Suprapubic skin (tissue), 4 donors: ENCODE data around the gene LENG1. TPM values are rescaled to one million over a fixed set of nuclear protein-coding genes. Genes with fewer than 3 reads are reported as not detected.

Source experiments
- DNase-seq, 2 donors: peaks; one replicate each; pipeline ENCODE4 v3.0.0-alpha.2; 2019; ENCODE audit warnings: low spot score in 2 of 2
- H3K27ac ChIP-seq: fragments of 200-600 bp; sonication (generic); one replicate; pipeline ENCODE4 v1.5.1; 2019
- H3K27me3 ChIP-seq: fragments of 200-600 bp; sonication (generic); one replicate; pipeline ENCODE4 v1.5.1; 2019
- H3K36me3 ChIP-seq: fragments of 200-600 bp; sonication (generic); one replicate; pipeline ENCODE4 v1.5.1; 2019
- H3K4me1 ChIP-seq: fragments of 200-600 bp; sonication (generic); one replicate; pipeline ENCODE4 v1.5.1; 2019
- H3K4me3 ChIP-seq: fragments of 200-600 bp; sonication (generic); one replicate; pipeline ENCODE4 v1.5.1; 2019; ENCODE audit warnings: mild to moderate bottlenecking
- H3K9me3 ChIP-seq: fragments of 200-600 bp; sonication (generic); one replicate; pipeline ENCODE4 v1.5.1; 2019
- EP300 ChIP-seq: sonication (generic); formaldehyde crosslinking; IDR thresholded peaks from one replicate; pipeline ENCODE4 v1.6.1; 2017; ENCODE audit warnings: antibody characterized with exemption
- POLR2A ChIP-seq, 2 donors: fragments of 450-650 bp; IDR thresholded peaks; one replicate each; pipeline ENCODE4 v1.6.1; 2017; ENCODE audit warnings: antibody characterized with exemption in 2 of 2, mild to moderate bottlenecking in 2 of 2, moderate library complexity in 2 of 2
- POLR2AphosphoS5 ChIP-seq, 3 donors: sonication (generic); formaldehyde crosslinking; IDR thresholded peaks; one replicate each; pipeline ENCODE4 v1.6.1; 2017; ENCODE audit warnings: antibody characterized with exemption in 3 of 3
- WGBS: methylation state at CpG from one replicate; pipeline ENCODE4 v1.1.5; 2018; 5-methylcytosine and 5-hydroxymethylcytosine counted together
- total RNA-seq, 4 donors: library from RNA; depleted of rRNA; stranded (reverse); fragments of >200 nt; gene quantifications; one replicate each; pipeline ENCODE4 v1.1.0, GENCODE V29; 2016
- TF ChIP-seq, protein P1 (sequence below), 2 donors: fragments of 200-600 bp in 1 of 2; fragments of 450-650 bp in 1 of 2; sonication (generic) in 1 of 2; IDR thresholded peaks; one replicate each; pipeline ENCODE4 v1.5.1; 2016 to 2019; ENCODE audit warnings: antibody characterized with exemption in 2 of 2, mild to moderate bottlenecking in 1 of 2, moderate library complexity in 1 of 2

The LENG1 gene
- total RNA-seq, 4 donors from 2014 or later = 2.6 to 4.6 (median 4.0) TPM

DNA sequence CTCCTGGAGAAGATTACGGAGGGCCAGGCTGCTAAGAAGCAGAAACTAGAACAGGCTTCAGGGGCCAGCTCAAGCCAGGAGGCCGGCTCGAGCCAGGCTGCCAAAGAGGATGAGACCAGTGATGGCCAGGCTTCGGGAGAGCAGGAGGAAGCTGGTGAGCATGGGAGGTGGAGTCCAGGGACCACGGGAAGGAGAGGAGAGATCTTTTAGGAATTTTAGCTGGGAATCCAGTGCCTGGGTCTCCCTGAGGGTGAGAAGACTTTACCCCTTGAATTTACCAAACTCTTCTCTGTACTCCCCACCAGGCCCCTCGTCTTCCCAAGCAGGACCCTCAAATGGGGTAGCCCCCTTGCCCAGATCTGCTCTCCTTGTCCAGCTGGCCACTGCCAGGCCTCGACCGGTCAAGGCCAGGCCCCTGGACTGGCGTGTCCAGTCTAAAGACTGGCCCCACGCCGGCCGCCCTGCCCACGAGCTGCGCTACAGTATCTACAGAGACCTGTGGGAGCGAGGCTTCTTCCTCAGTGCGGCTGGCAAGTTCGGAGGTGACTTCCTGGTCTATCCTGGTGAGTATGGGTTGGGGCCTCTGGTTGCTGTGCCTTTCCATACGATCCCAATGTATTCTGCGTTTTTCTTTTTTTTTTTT lies 32.4 kb upstream of the LENG1 start:
- Histone ChIP-seq H3K9me3 (no peaks in the 10 kb centered on the region), H3K27me3 (no peaks in the 10 kb centered on the region), H3K4me3 (peak overlapping the region; percentile 68), H3K4me1 (peaks cover 30% of the 10 kb centered on the region), H3K27ac (peak overlapping the region; percentile 98), H3K36me3 (peaks cover 18% of the 10 kb centered on the region)
- TF ChIP-seq POLR2AphosphoS5 (IDR thresholded peaks at IDR 0.05) (no peak), EP300 (no peak), POLR2A (IDR thresholded peaks at IDR 0.05) (no peak)
- TF ChIP-seq, protein P1, sequence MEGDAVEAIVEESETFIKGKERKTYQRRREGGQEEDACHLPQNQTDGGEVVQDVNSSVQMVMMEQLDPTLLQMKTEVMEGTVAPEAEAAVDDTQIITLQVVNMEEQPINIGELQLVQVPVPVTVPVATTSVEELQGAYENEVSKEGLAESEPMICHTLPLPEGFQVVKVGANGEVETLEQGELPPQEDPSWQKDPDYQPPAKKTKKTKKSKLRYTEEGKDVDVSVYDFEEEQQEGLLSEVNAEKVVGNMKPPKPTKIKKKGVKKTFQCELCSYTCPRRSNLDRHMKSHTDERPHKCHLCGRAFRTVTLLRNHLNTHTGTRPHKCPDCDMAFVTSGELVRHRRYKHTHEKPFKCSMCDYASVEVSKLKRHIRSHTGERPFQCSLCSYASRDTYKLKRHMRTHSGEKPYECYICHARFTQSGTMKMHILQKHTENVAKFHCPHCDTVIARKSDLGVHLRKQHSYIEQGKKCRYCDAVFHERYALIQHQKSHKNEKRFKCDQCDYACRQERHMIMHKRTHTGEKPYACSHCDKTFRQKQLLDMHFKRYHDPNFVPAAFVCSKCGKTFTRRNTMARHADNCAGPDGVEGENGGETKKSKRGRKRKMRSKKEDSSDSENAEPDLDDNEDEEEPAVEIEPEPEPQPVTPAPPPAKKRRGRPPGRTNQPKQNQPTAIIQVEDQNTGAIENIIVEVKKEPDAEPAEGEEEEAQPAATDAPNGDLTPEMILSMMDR (IDR thresholded peaks at IDR 0.05) = no peak
- 58% methylated on average over 19 of the region's 19 CpGs for WGBS
- DNase-seq = no peak

DNA sequence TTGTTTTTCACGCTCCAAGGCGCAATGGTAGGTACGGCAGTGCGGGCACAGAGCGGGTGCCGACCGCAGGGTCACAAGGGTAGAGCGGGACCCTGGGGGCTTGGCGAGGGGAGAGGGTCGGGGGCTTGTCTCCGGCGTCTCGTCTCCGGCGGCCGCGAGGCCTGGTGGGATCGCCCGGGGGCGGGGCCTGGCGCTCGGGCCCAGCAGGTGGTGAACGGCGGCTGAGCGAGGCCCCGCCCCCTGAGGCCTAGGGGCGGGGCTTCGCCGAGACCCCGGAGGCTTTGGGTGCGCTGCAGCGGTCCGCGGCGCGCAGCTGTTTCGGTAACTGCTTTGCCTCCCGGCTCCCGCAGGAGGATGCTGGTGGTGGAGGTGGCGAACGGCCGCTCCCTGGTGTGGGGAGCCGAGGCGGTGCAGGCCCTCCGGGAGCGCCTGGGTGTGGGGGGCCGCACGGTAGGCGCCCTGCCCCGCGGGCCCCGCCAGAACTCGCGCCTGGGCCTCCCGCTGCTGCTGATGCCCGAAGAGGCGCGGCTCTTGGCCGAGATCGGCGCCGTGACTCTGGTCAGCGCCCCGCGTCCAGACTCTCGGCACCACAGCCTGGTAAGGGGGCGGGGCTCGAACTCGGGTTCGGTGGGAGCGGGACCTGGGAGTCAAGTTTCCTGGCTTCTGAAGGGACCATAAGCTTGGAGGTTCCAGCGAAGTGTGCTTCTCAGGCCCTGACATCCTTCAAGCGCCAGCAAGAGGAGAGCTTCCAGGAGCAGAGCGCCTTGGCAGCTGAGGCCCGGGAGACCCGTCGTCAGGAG lies 31.7 kb upstream of the LENG1 start, which contains the start of gene TSEN34:
TSS of gene TSEN34 (plus strand) at position 298 of the 800 bp plus-strand sequence. CDS start at position 355, 57 bp downstream.
- TF ChIP-seq POLR2A (IDR thresholded peaks at IDR 0.05) = peak in 1 of 2 donors; percentile 37
- TF ChIP-seq, protein P1 (IDR thresholded peaks at IDR 0.05) = no peak
- peak in 2 of 3 donors; percentile 55 to 60 for TF ChIP-seq POLR2AphosphoS5 (IDR thresholded peaks at IDR 0.05)
- no peaks in the 10 kb centered on the region for H3K9me3 ChIP-seq
- peaks cover 30% of the 10 kb centered on the region for H3K4me1 ChIP-seq
- H3K36me3 ChIP-seq = peaks cover 24% of the 10 kb centered on the region
- peak within 1 kb of the TSS; percentile 68 for H3K4me3 ChIP-seq
- peak within 1 kb of the TSS; percentile 98 for H3K27ac ChIP-seq
- DNase-seq = peak in 1 of 2 donors; percentile 88
- H3K27me3 ChIP-seq = no peaks in the 10 kb centered on the region
- WGBS = 0% methylated on average over 19 of the region's 77 CpGs

DNA sequence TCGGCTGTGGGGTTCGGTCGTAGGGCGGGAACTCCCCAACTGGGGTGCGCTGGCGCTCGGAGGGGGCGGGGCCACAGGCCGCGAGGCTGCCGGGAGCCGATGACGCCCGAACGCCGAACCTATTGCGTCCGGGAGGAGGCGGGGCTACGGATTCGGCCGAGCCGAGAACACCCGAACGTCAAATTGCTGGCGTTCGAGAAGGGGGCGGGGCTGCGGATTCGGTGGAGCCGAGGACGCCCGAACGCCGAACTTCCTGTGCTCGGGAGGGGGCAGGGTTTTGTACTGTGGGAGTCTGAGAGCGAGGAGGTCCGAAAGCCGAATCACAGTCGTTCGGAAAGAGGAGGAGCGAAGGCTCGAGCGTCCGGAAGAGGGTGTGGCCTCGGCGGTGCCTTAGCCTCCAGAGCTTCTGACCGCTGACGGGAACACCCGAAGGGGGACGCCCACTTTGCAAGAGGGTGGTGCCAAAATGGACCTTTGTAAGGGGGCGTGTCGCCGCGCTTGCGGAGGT lies 31.0 kb upstream of the LENG1 start:
- H3K4me3 ChIP-seq = peak overlapping the region; percentile 68
- H3K9me3 ChIP-seq = no peaks in the 10 kb centered on the region
- under 1% methylated on average over 53 of the region's 56 CpGs for WGBS
- peak overlapping the region; percentile 98 for H3K27ac ChIP-seq
- TF ChIP-seq POLR2A (IDR thresholded peaks at IDR 0.05) (no peak), POLR2AphosphoS5 (IDR thresholded peaks at IDR 0.05) (no peak), EP300 (no peak)
- TF ChIP-seq, protein P1 (IDR thresholded peaks at IDR 0.05) = no peak
- peak; percentile 100 for DNase-seq
- peaks cover 30% of the 10 kb centered on the region for H3K4me1 ChIP-seq
- H3K27me3 ChIP-seq = no peaks in the 10 kb centered on the region
- H3K36me3 ChIP-seq = peaks cover 24% of the 10 kb centered on the region

DNA sequence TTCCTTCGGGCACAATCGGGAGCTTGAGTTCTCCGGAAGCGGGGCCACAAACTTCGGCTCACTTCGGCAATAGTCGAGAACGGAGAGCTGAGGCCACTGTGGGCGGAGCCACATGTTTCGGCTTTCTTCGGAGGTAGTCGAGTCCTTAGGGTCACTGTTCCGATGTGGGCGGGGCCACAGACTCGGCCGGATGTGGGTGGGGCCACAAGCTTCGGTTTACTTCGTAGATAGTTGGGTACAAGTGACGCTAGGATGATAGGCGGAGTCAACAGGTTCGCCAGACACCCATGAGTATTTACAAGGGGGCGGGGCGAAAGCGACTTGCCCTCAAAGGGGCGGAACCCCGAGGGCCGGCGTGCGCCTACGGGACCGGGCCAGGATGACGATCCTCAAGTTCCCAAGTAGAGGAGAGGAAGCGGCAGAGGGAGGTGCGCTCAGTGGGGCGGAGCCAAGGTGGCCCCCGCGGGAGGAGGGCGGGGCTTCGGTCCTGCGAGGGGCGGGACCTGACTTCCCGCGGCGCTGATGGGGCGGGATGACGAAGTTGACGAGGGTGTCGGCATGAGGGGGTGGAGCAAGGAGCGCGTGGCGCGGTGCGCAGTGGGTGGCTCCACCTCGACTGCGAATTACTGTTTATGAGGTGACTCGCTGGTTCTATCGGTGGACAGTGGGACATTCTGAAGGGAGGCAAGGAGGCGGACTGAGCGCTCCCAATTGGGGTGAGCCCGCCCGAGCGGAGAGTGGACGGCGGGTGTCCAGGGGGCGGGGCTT lies 30.4 kb upstream of the LENG1 start:
- Histone ChIP-seq H3K4me1 (peaks cover 30% of the 10 kb centered on the region), H3K27me3 (no peaks in the 10 kb centered on the region), H3K9me3 (no peaks in the 10 kb centered on the region), H3K36me3 (peaks cover 24% of the 10 kb centered on the region), H3K4me3 (peak overlapping the region; percentile 68), H3K27ac (peak overlapping the region; percentile 98)
- TF ChIP-seq, protein P1 (IDR thresholded peaks at IDR 0.05) = no peak
- TF ChIP-seq EP300 = no peak
- peak in 2 of 3 donors; percentile 75 to 78 for TF ChIP-seq POLR2AphosphoS5 (IDR thresholded peaks at IDR 0.05)
- peak; percentile 47 to 68 for TF ChIP-seq POLR2A (IDR thresholded peaks at IDR 0.05)
- peak; percentile 100 for DNase-seq
- 0% methylated on average over 20 of the region's 65 CpGs for WGBS
